HCT116 (cell line): ENCODE data around the gene CALML3. TPM values are rescaled to one million over a fixed set of nuclear protein-coding genes. Genes with fewer than 3 reads are reported as not detected.

Experiments
- ATAC-seq: fragments of 200-7000 bp; cut with Tn5 transposase; 2 replicates; pipeline ENCODE4 v1.9.1; 2020; ENCODE audit warnings: mild to moderate bottlenecking, moderate library complexity
- BruUV-seq: library from RNA; stranded (reverse); fragments of 400-500 nt; replicated peaks from 2 replicates; lab custom pipeline; 2021; lab: Mats Ljungman, UMichigan
- CTCF ChIA-PET: fragments of 300-600 bp; sonication (Branson Sonifier 250); formaldehyde crosslinking; loops from one replicate; lab custom pipeline; 2021; ENCODE audit warnings: antibody characterized with exemption; lab: Charles Lee
- POLR2A ChIA-PET: fragments of 300-600, 350-600 bp; sonication (Branson Sonifier 250); formaldehyde crosslinking; loops from one replicate; lab custom pipeline; 2021; ENCODE audit warnings: antibody characterized with exemption; lab: Charles Lee
- RAD21 ChIA-PET, 2 experiments: fragments of 300-600 bp; sonication (Branson Sonifier 250); formaldehyde crosslinking; loops; one replicate each; lab custom pipeline; 2023; ENCODE audit warnings: low total read pairs in 2 of 2; ENCODE audit not compliant: uncharacterized antibody in 2 of 2, unreplicated experiment in 2 of 2, low non-redundant PET in 1 of 2; lab: Charles Lee
- DNase-seq: peaks from one replicate; pipeline ENCODE4 v3.0.0-alpha.2; 2010; ENCODE audit warnings: low read depth, low spot score
- H2AFZ ChIP-seq: fragments of 200-600 bp; shearing (Covaris generic), sonication (generic); 2 replicates; pipeline ENCODE4 v1.6.1; 2017; ENCODE audit warnings: low read depth, mixed run types, mixed read lengths, antibody characterized with exemption, low read length; ENCODE audit not compliant: poor library complexity, severe bottlenecking
- H3K27ac ChIP-seq: 2 replicates; pipeline ENCODE4 v1.5.1; 2012; ENCODE audit warnings: low read depth, low read length
- H3K27me3 ChIP-seq: fragments of 200-600 bp; sonication (generic); 2 replicates; pipeline ENCODE4 v1.6.1; 2016; ENCODE audit warnings: mixed run types, low read length, mixed read lengths; ENCODE audit not compliant: insufficient read depth
- H3K36me3 ChIP-seq, 2 experiments: fragments of 200-500 bp in 1 of 2; fragments of 200-600 bp in 1 of 2; sonication (Bioruptor generic) in 1 of 2; sonication (generic) in 1 of 2; 2 replicates each; pipeline versions ENCODE4 v1.5.1 to v1.6.1; 2014 to 2016; ENCODE audit warnings: low read length in 2 of 2, inconsistent platforms in 1 of 2, mixed read lengths in 1 of 2, mixed run types in 1 of 2; ENCODE audit not compliant: insufficient read depth in 2 of 2, control insufficient read depth in 1 of 2
- H3K4me1 ChIP-seq, 2 experiments: fragments of 200-600 bp in 1 of 2; sonication (generic) in 1 of 2; 2 replicates each; pipeline versions ENCODE4 v1.5.1 to v1.6.1; 2012 to 2017; ENCODE audit warnings: low read length in 2 of 2, inconsistent platforms in 1 of 2, mild to moderate bottlenecking in 1 of 2, mixed read lengths in 1 of 2, mixed run types in 1 of 2, moderate library complexity in 1 of 2; ENCODE audit not compliant: insufficient read depth in 2 of 2, control insufficient read depth in 1 of 2
- H3K4me2 ChIP-seq: fragments of 200-600 bp; sonication (generic); 2 replicates; pipeline ENCODE4 v1.6.1; 2017; ENCODE audit warnings: mixed run types, low read length, mixed read lengths
- H3K4me3 ChIP-seq, 2 experiments: fragments of 200-600 bp in 1 of 2; sonication (generic) in 1 of 2; replicated peaks in 1 of 2; 2 replicates each; pipeline ENCODE4 v1.5.1; 2011 to 2016; ENCODE audit warnings: low read length in 2 of 2, control low read depth in 1 of 2, low read depth in 1 of 2, mild to moderate bottlenecking in 1 of 2, mixed read lengths in 1 of 2, mixed run types in 1 of 2
- H3K79me2 ChIP-seq: fragments of 200-600 bp; sonication (generic); 2 replicates; pipeline ENCODE4 v1.6.1; 2017; ENCODE audit warnings: mild to moderate bottlenecking, mixed run types, low read length, moderate library complexity, mixed read lengths; ENCODE audit not compliant: insufficient read depth
- H3K9ac ChIP-seq: fragments of 200-600 bp; sonication (generic); 2 replicates; pipeline ENCODE4 v1.6.1; 2016; ENCODE audit warnings: low read length, mixed read lengths
- H3K9me2 ChIP-seq: fragments of 200-600 bp; sonication (generic), shearing (Covaris generic); 2 replicates; pipeline ENCODE4 v1.6.1; 2017; ENCODE audit warnings: mixed run types, mild to moderate bottlenecking, moderate library complexity; ENCODE audit not compliant: insufficient read depth
- H3K9me3 ChIP-seq, 2 experiments: fragments of 200-500 bp in 1 of 2; fragments of 200-600 bp in 1 of 2; sonication (Bioruptor generic) in 1 of 2; sonication (generic) in 1 of 2; 2 replicates each; pipeline ENCODE4 v1.6.1; 2014 to 2017; ENCODE audit warnings: low read length in 2 of 2, mixed read lengths in 2 of 2, inconsistent platforms in 1 of 2, low read depth in 1 of 2, mild to moderate bottlenecking in 1 of 2, mixed run types in 1 of 2, moderate library complexity in 1 of 2; ENCODE audit not compliant: control insufficient read depth in 1 of 2, insufficient read depth in 1 of 2
- H4K20me1 ChIP-seq: fragments of 200-600 bp; sonication (generic), shearing (Covaris generic); 2 replicates; pipeline ENCODE4 v1.6.1; 2017; ENCODE audit warnings: mixed run types, mild to moderate bottlenecking, moderate library complexity; ENCODE audit not compliant: insufficient read depth
- EZH2 ChIP-seq: fragments of 200-600 bp; sonication (generic); IDR thresholded peaks from 2 replicates; pipeline ENCODE4 v1.6.1; 2017; ENCODE audit warnings: antibody characterized with exemption, mixed run types
- TCF7L2 ChIP-seq: IDR thresholded peaks from 2 replicates; pipeline ENCODE4 v1.7.0; 2011; ENCODE audit warnings: borderline replicate concordance, inconsistent platforms; ENCODE audit not compliant: insufficient read depth, insufficient read length; ENCODE audit errors: extremely low read depth
- YY1 ChIP-seq: IDR thresholded peaks from 2 replicates; pipeline ENCODE4 v1.6.1; 2011; ENCODE audit warnings: low read length, low read depth, moderate library complexity, mild to moderate bottlenecking; ENCODE audit not compliant: insufficient replicate concordance; ENCODE audit errors: extremely low read depth
- ZNF274 ChIP-seq: fragments of 200-500 bp; sonication (Bioruptor generic); IDR thresholded peaks from 2 replicates; pipeline ENCODE4 v1.6.1; 2014; ENCODE audit warnings: mild to moderate bottlenecking, low read depth, low read length, inconsistent platforms
- intact Hi-C: fragments of 100-400 bp; cut with micrococcal nuclease; formaldehyde crosslinking; loops from 2 replicates; pipeline ENCODE4 v1.10.0; 2022
- total RNA-seq: library from RNA; stranded (reverse); gene quantifications from one replicate; pipeline ENCODE4 v1.2.1, GENCODE V29; 2021; ENCODE audit not compliant: unreplicated experiment
- TF ChIP-seq, protein P1 (sequence below): IDR thresholded peaks from 2 replicates; pipeline ENCODE4 v1.6.1; 2011; ENCODE audit warnings: mild to moderate bottlenecking, low read length, moderate library complexity; ENCODE audit not compliant: insufficient replicate concordance; ENCODE audit errors: extremely low read depth

Gene CALML3
- total RNA-seq, 1 experiment from 2014 or later = not detected

DNA sequence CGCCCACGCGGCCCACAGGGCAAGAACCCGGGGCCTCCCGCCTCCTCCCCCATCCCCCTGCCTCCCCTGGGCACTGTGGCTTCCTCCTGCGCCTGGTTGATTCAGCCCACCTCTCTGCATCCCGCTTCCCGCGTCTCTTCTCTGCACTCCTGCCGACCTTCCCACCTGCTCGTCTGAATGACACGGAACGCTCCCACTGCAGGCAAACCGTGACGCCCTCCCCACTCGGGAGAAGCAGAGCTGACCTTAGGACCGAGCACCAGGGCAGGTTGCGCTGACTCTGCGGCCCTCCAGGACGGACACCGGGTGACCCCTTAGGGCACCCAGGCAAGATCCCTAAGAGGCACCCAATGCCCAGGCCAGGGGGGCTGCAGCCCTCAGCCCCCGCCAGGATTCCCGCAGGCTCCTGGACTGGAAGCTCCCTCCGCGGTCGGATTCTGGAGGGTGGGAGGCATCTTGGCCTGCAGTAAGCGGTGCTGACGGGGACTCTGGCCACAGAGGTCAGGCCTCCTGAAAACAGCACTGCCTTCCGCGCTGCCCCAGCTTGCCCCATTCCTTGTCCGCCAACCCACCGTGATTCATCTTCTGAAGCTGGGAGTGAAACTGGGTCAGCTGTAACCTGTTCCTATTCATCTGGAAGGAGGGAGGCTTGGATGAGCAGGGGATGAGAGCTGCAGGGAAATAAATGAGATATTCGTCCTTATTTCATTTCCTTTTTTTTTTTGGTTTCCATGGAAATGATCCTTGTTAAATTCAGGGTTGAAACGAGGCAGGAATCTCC, 990 bp downstream of the CALML3 start:
- no peaks in the 10 kb centered on the region for H3K9me3 ChIP-seq
- no peaks in the 10 kb centered on the region for H4K20me1 ChIP-seq
- H3K9ac ChIP-seq = no peak overlapping the region
- RAD21 ChIA-PET = no interaction called here
- no peaks in the 10 kb centered on the region for H3K4me1 ChIP-seq
- no peaks in the 10 kb centered on the region for H3K9me2 ChIP-seq
- ATAC-seq (no peak), DNase-seq (no peak)
- no peak overlapping the region for H3K4me3 ChIP-seq
- no TSS peak for BruUV-seq
- no peaks in the 10 kb centered on the region for H3K36me3 ChIP-seq
- H3K27ac ChIP-seq = no peak overlapping the region
- no peak overlapping the region for H2AFZ ChIP-seq
- no peaks in the 10 kb centered on the region for H3K79me2 ChIP-seq
- no peak for TF ChIP-seq EZH2
- no peak for TF ChIP-seq YY1
- TF ChIP-seq TCF7L2 = no peak
- TF ChIP-seq ZNF274 = no peak
- TF ChIP-seq, protein P1, sequence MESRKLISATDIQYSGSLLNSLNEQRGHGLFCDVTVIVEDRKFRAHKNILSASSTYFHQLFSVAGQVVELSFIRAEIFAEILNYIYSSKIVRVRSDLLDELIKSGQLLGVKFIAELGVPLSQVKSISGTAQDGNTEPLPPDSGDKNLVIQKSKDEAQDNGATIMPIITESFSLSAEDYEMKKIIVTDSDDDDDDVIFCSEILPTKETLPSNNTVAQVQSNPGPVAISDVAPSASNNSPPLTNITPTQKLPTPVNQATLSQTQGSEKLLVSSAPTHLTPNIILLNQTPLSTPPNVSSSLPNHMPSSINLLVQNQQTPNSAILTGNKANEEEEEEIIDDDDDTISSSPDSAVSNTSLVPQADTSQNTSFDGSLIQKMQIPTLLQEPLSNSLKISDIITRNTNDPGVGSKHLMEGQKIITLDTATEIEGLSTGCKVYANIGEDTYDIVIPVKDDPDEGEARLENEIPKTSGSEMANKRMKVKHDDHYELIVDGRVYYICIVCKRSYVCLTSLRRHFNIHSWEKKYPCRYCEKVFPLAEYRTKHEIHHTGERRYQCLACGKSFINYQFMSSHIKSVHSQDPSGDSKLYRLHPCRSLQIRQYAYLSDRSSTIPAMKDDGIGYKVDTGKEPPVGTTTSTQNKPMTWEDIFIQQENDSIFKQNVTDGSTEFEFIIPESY = no peak
- intact Hi-C loops = no loop called here
- CTCF ChIA-PET = no interaction called here
- no peaks in the 10 kb centered on the region for H3K27me3 ChIP-seq
- H3K4me2 ChIP-seq = no peak overlapping the region
- POLR2A ChIA-PET = no interaction called here
